Memory B cell (primary cell): ENCODE data around the gene ALG1.
A peak's percentile ranks its signal among the peaks of the same experiment; 100 is the strongest.
"Not testable (repeated sequence)": the region's sequence is repeated elsewhere in the genome, so short reads cannot be mapped to it uniquely, and the experiment has no call there.

Experiments
- ATAC-seq: fragments of 150-1000 bp; cut with Tn5 transposase; 2 replicates; pipeline ENCODE4 v1.10.0; 2021; ENCODE audit warnings: low read depth, mild to moderate bottlenecking, moderate library complexity
- DNase-seq, 2 donors: peaks; one replicate each; pipeline ENCODE4 v3.0.0; 2022; ENCODE audit warnings: low spot score in 2 of 2
- H3K27ac Mint-ChIP-seq: one replicate; pipeline ENCODE4 v1.8.0; 2022; ENCODE audit warnings: mild to moderate bottlenecking, moderate library complexity, mixed read lengths
- H3K27me3 Mint-ChIP-seq: one replicate; pipeline ENCODE4 v1.8.0; 2022; ENCODE audit warnings: mixed read lengths
- H3K36me3 Mint-ChIP-seq: one replicate; pipeline ENCODE4 v1.8.0; 2022; ENCODE audit warnings: mild to moderate bottlenecking, mixed read lengths
- H3K4me1 Mint-ChIP-seq: one replicate; pipeline ENCODE4 v1.8.0; 2022; ENCODE audit warnings: mixed read lengths
- H3K4me3 Mint-ChIP-seq: one replicate; pipeline ENCODE4 v1.8.0; 2022; ENCODE audit warnings: mild to moderate bottlenecking, moderate library complexity, mixed read lengths
- H3K9me3 Mint-ChIP-seq: one replicate; pipeline ENCODE4 v1.8.0; 2022; ENCODE audit warnings: mixed read lengths

Gene ALG1

GRCh38 chr16:5073771-5074170 lies 2.1 kb downstream of the ALG1 start:
- ATAC-seq, H3K4me3 Mint-ChIP-seq, DNase-seq: not testable (repeated sequence)

GRCh38 chr16:5075637-5076036 lies 4.0 kb downstream of the ALG1 start:
- no peak overlapping the region for H3K27ac Mint-ChIP-seq

More at GRCh38 chr16:5073771-5074170, 2.1 kb downstream of the ALG1 start:
- H3K36me3 Mint-ChIP-seq, H3K27me3 Mint-ChIP-seq, H3K27ac Mint-ChIP-seq, H3K9me3 Mint-ChIP-seq: not testable (repeated sequence)
- H3K4me1 Mint-ChIP-seq, result peaks cover 29% of the 10 kb centered on the region

GRCh38 chr16:5077304-5077703 lies 5.7 kb downstream of the ALG1 start:
- Mint-ChIP-seq H3K4me3 (no peak overlapping the region), H3K27ac (no peak overlapping the region), H3K9me3 (no peaks in the 10 kb centered on the region), H3K36me3 (peaks cover 11% of the 10 kb centered on the region), H3K4me1 (peaks cover 16% of the 10 kb centered on the region), H3K27me3 (no peaks in the 10 kb centered on the region)
- ATAC-seq (no peak), DNase-seq (no peak)

More at GRCh38 chr16:5075637-5076036, 4.0 kb downstream of the ALG1 start:
- DNase-seq, result no peak
- H3K27me3 Mint-ChIP-seq, result no peaks in the 10 kb centered on the region
- H3K4me1 Mint-ChIP-seq, result peaks cover 29% of the 10 kb centered on the region
- peaks cover 11% of the 10 kb centered on the region for H3K36me3 Mint-ChIP-seq
- H3K4me3 Mint-ChIP-seq, result no peak overlapping the region
- no peaks in the 10 kb centered on the region for H3K9me3 Mint-ChIP-seq
- ATAC-seq, result no peak

DNA sequence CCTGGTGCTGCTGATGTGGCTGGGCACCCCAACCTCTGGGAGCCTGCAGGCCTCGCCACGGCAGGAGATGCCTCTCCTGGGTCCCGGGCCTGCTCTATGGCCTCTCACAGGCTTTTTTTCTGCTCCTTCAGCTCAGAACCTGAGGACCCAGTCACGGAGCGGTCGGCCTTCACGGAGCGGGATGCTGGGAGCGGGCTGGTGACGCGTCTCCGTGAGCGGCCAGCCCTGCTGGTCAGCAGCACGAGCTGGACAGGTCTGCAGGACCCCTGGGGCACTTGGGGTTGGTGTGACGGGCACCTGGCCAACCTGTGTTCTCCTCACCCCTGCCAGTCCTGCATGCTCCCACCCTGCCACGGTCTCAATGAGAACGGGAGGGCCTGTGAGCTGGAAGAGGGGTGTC lies 7.0 kb downstream of the ALG1 start:
- peaks cover 12% of the 10 kb centered on the region for H3K36me3 Mint-ChIP-seq
- ATAC-seq (no peak), DNase-seq (no peak)
- H3K4me1 Mint-ChIP-seq, result peaks cover 4% of the 10 kb centered on the region
- no peak overlapping the region for H3K4me3 Mint-ChIP-seq
- H3K27ac Mint-ChIP-seq, result no peak overlapping the region
- no peaks in the 10 kb centered on the region for H3K9me3 Mint-ChIP-seq
- H3K27me3 Mint-ChIP-seq, result no peaks in the 10 kb centered on the region

DNA sequence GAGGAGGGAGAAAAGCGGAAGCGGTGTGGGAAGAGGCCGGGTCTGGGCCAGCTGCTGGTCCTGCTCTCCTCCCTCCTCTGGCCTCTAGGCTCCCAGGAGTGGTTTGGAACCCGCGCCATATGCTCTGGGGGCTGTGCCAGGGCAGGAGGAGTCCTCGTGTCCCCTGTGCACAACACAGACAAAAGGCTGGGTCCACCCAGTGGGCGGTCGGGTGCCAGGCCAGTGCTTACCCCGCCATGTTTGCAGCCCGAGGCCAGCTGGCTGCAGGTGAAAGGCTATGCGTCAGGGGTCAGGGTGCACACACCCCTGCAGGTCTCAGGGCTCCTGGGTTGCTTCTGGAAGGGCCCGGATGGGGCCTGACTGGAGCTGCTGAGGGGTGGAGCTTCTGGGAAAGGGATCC lies 8.8 kb downstream of the ALG1 start:
- not testable (repeated sequence) for H3K27ac Mint-ChIP-seq, H3K4me1 Mint-ChIP-seq, DNase-seq, H3K4me3 Mint-ChIP-seq, ATAC-seq, H3K27me3 Mint-ChIP-seq, H3K9me3 Mint-ChIP-seq
- H3K36me3 Mint-ChIP-seq, result peaks cover 17% of the 10 kb centered on the region

DNA sequence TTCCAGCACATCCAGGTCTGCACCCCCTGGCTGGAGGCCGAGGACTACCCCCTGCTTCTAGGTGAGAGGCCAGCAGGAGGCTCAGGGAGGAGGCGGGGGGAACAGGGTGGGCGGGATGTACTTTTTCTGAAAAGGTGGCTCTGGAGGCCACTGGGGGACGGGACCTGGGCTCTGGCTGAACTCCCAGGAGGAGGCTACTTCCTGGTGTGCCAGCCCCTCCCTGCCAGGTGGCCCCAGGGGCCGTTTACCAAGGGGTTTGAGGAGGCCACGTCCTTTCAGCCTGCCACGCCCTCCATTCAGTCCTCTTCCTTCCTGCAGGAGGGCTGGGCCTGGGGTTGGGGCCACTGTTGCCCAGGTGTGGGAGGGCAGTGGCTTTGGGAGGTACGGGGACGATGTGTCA lies 9.4 kb downstream of the ALG1 start:
- DNase-seq, H3K9me3 Mint-ChIP-seq, H3K27ac Mint-ChIP-seq, H3K4me3 Mint-ChIP-seq, H3K4me1 Mint-ChIP-seq, H3K27me3 Mint-ChIP-seq, ATAC-seq: not testable (repeated sequence)
- peaks cover 14% of the 10 kb centered on the region for H3K36me3 Mint-ChIP-seq

- H3K9me3 Mint-ChIP-seq, H3K27ac Mint-ChIP-seq, H3K27me3 Mint-ChIP-seq, ATAC-seq, H3K4me1 Mint-ChIP-seq, H3K4me3 Mint-ChIP-seq, DNase-seq: not testable (repeated sequence)
- peaks cover 14% of the 10 kb centered on the region for H3K36me3 Mint-ChIP-seq
Measured at GRCh38 chr16:5083646-5084045, 12.0 kb downstream of the ALG1 start.

DNA sequence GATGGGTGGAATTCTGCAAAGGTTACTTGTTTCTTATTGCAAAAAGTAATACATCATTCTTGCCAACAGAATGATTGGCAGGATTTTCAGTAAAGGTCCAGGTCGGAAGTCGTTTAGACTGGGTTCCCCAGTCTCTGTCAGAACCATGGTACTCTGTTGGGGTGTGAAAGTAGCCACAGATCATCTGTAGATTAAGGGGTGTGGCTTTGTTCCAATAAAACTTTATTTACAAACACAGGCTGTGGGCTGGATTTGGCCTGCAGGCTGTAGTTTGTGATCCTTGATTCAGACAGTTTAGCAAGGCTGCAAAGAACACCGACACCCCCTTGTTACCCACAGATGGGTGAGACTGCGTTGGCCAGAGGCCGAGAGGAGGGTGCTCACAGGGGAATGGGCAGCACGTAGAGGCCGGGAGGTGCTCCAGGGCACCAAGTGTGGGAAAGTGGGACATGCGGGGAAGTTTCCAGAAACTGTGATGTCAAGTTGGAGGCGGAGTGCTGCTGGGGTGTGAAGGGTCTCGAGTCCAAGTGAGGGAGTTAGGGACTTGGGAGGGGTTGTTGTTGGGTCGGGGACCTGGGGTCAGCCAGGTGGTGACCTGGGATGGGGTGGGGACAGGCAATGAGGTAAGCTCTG lies 12.6 kb downstream of the ALG1 start:
- H3K27ac Mint-ChIP-seq, H3K4me3 Mint-ChIP-seq, H3K9me3 Mint-ChIP-seq, ATAC-seq, H3K27me3 Mint-ChIP-seq, DNase-seq, H3K4me1 Mint-ChIP-seq: not testable (repeated sequence)
- peaks cover 14% of the 10 kb centered on the region for H3K36me3 Mint-ChIP-seq

GRCh38 chr16:5084802-5085201 lies 13.2 kb downstream of the ALG1 start:
- not testable (repeated sequence) for H3K9me3 Mint-ChIP-seq, H3K27me3 Mint-ChIP-seq, H3K4me1 Mint-ChIP-seq, ATAC-seq, H3K4me3 Mint-ChIP-seq, H3K27ac Mint-ChIP-seq
- DNase-seq, result peak; percentile 44 to 54
- peaks cover 12% of the 10 kb centered on the region for H3K36me3 Mint-ChIP-seq

DNA sequence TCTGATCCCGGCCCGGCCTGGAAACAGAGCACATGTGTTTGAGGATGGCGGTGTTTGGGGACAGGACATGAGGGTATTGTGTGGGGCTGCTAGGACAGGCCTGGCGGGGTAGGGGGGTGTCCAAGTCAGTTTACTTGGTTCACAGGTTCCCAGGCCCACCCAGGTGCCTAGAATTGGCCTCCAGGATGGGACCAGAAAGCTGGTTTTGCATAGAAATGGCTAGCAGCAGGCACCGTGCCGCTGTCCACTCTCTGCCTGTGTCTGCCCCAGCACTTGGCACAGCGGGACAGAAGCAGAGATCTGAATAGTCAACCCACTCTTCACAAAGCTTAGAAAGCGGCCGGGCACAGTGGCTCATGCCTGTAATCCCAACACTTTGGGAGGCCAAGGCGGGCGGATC lies 14.1 kb downstream of the ALG1 start:
- not testable (repeated sequence) for H3K27ac Mint-ChIP-seq, H3K9me3 Mint-ChIP-seq, H3K27me3 Mint-ChIP-seq, H3K4me1 Mint-ChIP-seq, ATAC-seq, DNase-seq, H3K4me3 Mint-ChIP-seq
- H3K36me3 Mint-ChIP-seq, result peaks cover 10% of the 10 kb centered on the region

- H3K4me1 Mint-ChIP-seq, H3K27ac Mint-ChIP-seq, H3K9me3 Mint-ChIP-seq: not testable (repeated sequence)
Measured at GRCh38 chr16:5088086-5088790, 16.6 kb downstream of the ALG1 start.

DNA sequence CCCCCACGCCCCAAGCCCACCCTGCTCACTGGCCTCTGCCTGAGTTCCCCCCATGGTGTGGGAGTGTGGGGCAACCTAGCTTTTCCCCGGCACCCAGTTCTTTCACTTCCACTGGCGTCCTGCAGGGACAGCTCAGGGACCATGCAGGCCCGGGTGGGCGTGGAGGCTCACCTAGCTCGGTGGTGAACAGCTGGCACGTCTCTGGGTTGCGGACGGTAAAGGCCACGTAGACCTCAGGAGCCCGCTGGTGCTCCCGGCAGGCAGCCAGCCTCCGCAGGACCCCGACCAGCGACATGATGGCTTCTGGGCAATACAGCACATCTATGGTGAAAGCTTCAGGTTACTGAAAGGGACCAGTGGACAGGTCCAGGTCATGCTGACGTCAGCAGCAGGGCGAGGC lies 17.3 kb downstream of the ALG1 start:
- H3K36me3 Mint-ChIP-seq, ATAC-seq, H3K9me3 Mint-ChIP-seq: not testable (repeated sequence)

More at GRCh38 chr16:5088086-5088790, 16.6 kb downstream of the ALG1 start:
- H3K4me3 Mint-ChIP-seq, H3K27me3 Mint-ChIP-seq, DNase-seq, ATAC-seq: not testable (repeated sequence)
- peaks cover 10% of the 10 kb centered on the region for H3K36me3 Mint-ChIP-seq

DNA sequence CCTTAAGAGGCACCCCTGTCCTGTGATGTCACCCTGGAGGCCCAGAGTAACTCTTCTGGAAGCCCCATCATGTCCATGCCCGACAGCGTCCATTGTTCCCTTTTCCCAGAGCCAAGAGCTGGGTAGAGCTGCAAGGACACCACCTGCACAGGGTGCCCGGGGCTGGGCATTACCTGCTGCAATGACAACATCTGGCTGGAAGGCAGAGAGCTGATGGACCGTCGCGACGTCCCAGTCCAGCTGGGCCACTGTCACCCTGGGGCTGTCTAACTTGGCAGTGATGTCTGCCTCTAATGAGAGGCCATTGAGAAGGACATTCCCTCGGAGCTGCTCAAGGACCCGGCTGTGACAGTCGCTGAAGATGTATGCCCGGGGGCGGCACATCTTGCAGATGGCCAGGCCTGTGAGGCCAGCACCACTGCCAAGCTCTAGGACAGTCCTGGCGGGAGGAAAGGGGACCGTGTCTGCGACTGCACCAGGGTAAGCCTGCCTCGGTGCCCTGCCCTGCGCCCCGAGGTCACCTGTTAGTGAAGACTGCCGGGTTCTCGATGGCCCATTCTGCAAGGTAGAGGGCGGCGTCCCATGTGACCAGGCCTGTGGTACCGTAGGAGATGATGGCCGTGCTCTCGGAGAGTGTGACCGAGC lies 18.4 kb downstream of the ALG1 start:
- ATAC-seq, H3K4me1 Mint-ChIP-seq: not testable (repeated sequence)

More for the DNA sequence above, 17.3 kb downstream of the ALG1 start:
- DNase-seq, H3K4me1 Mint-ChIP-seq, H3K27me3 Mint-ChIP-seq, H3K4me3 Mint-ChIP-seq, H3K27ac Mint-ChIP-seq: not testable (repeated sequence)

GRCh38 chr16:5090592-5090991 lies 18.9 kb downstream of the ALG1 start:
- H3K36me3 Mint-ChIP-seq, H3K27me3 Mint-ChIP-seq, ATAC-seq, H3K4me1 Mint-ChIP-seq, H3K27ac Mint-ChIP-seq, H3K4me3 Mint-ChIP-seq, H3K9me3 Mint-ChIP-seq, DNase-seq: not testable (repeated sequence)

More for the DNA sequence above, 18.4 kb downstream of the ALG1 start:
- not testable (repeated sequence) for H3K9me3 Mint-ChIP-seq, DNase-seq, H3K27me3 Mint-ChIP-seq, H3K4me3 Mint-ChIP-seq, H3K27ac Mint-ChIP-seq, H3K36me3 Mint-ChIP-seq
